Suprapubic skin (tissue), 4 donors: ENCODE measurements around the gene ARHGEF12. TPM values are rescaled to one million over a fixed set of nuclear protein-coding genes. Genes with fewer than 3 reads are reported as not detected.
A peak's percentile ranks its signal among the peaks of the same experiment; 100 is the strongest.

ENCODE experiments used
- DNase-seq, 2 donors: peaks; one replicate each; pipeline ENCODE4 v3.0.0-alpha.2; 2019; ENCODE audit warnings: low spot score in 2 of 2
- H3K27ac ChIP-seq: fragments of 200-600 bp; sonication (generic); one replicate; pipeline ENCODE4 v1.5.1; 2019
- H3K27me3 ChIP-seq: fragments of 200-600 bp; sonication (generic); one replicate; pipeline ENCODE4 v1.5.1; 2019
- H3K36me3 ChIP-seq: fragments of 200-600 bp; sonication (generic); one replicate; pipeline ENCODE4 v1.5.1; 2019
- H3K4me1 ChIP-seq: fragments of 200-600 bp; sonication (generic); one replicate; pipeline ENCODE4 v1.5.1; 2019
- H3K4me3 ChIP-seq: fragments of 200-600 bp; sonication (generic); one replicate; pipeline ENCODE4 v1.5.1; 2019; ENCODE audit warnings: mild to moderate bottlenecking
- H3K9me3 ChIP-seq: fragments of 200-600 bp; sonication (generic); one replicate; pipeline ENCODE4 v1.5.1; 2019
- EP300 ChIP-seq: sonication (generic); formaldehyde crosslinking; IDR thresholded peaks from one replicate; pipeline ENCODE4 v1.6.1; 2017; ENCODE audit warnings: antibody characterized with exemption
- POLR2A ChIP-seq, 2 donors: fragments of 450-650 bp; IDR thresholded peaks; one replicate each; pipeline ENCODE4 v1.6.1; 2017; ENCODE audit warnings: antibody characterized with exemption in 2 of 2, mild to moderate bottlenecking in 2 of 2, moderate library complexity in 2 of 2
- POLR2AphosphoS5 ChIP-seq, 3 donors: sonication (generic); formaldehyde crosslinking; IDR thresholded peaks; one replicate each; pipeline ENCODE4 v1.6.1; 2017; ENCODE audit warnings: antibody characterized with exemption in 3 of 3
- WGBS: methylation state at CpG from one replicate; pipeline ENCODE4 v1.1.5; 2018; 5-methylcytosine and 5-hydroxymethylcytosine counted together
- total RNA-seq, 4 donors: library from RNA; depleted of rRNA; stranded (reverse); fragments of >200 nt; gene quantifications; one replicate each; pipeline ENCODE4 v1.1.0, GENCODE V29; 2016
- TF ChIP-seq, protein P1 (sequence below), 2 donors: fragments of 200-600 bp in 1 of 2; fragments of 450-650 bp in 1 of 2; sonication (generic) in 1 of 2; IDR thresholded peaks; one replicate each; pipeline ENCODE4 v1.5.1; 2016 to 2019; ENCODE audit warnings: antibody characterized with exemption in 2 of 2, mild to moderate bottlenecking in 1 of 2, moderate library complexity in 1 of 2

ARHGEF12 gene
- total RNA-seq, 4 donors from 2014 or later, result 107 to 222 (median 138) TPM

DNA sequence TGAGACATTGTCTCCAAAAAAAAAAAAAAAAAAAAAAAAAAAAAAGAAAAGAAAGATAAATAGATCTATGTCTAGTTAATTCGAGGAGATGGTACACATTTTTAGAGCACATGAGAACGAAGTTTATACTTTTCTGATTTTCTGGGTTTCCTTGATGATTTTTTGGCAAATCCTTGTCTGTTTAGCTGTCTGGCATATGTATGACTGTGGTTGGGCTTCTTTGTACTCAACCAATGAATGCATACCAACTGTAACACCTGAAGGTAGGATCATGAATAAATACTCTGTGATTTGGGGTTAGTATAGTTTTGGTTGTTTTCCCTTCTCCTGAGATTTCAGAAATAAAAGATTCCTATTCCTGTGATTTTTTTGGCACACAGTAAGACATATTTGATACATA lies 63.1 kb downstream of the ARHGEF12 start:
- WGBS, result 26% methylated on average over 2 of the region's 2 CpGs
- H3K9me3 ChIP-seq, result no peaks in the 10 kb centered on the region
- peaks cover 36% of the 10 kb centered on the region for H3K4me1 ChIP-seq
- TF ChIP-seq POLR2A (IDR thresholded peaks at IDR 0.05) (no peak), POLR2AphosphoS5 (IDR thresholded peaks at IDR 0.05) (no peak), EP300 (no peak)
- TF ChIP-seq, protein P1, sequence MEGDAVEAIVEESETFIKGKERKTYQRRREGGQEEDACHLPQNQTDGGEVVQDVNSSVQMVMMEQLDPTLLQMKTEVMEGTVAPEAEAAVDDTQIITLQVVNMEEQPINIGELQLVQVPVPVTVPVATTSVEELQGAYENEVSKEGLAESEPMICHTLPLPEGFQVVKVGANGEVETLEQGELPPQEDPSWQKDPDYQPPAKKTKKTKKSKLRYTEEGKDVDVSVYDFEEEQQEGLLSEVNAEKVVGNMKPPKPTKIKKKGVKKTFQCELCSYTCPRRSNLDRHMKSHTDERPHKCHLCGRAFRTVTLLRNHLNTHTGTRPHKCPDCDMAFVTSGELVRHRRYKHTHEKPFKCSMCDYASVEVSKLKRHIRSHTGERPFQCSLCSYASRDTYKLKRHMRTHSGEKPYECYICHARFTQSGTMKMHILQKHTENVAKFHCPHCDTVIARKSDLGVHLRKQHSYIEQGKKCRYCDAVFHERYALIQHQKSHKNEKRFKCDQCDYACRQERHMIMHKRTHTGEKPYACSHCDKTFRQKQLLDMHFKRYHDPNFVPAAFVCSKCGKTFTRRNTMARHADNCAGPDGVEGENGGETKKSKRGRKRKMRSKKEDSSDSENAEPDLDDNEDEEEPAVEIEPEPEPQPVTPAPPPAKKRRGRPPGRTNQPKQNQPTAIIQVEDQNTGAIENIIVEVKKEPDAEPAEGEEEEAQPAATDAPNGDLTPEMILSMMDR (IDR thresholded peaks at IDR 0.05), result no peak
- no peak overlapping the region for H3K4me3 ChIP-seq
- no peak overlapping the region for H3K27ac ChIP-seq
- no peaks in the 10 kb centered on the region for H3K27me3 ChIP-seq
- no peak for DNase-seq
- H3K36me3 ChIP-seq, result no peaks in the 10 kb centered on the region

DNA sequence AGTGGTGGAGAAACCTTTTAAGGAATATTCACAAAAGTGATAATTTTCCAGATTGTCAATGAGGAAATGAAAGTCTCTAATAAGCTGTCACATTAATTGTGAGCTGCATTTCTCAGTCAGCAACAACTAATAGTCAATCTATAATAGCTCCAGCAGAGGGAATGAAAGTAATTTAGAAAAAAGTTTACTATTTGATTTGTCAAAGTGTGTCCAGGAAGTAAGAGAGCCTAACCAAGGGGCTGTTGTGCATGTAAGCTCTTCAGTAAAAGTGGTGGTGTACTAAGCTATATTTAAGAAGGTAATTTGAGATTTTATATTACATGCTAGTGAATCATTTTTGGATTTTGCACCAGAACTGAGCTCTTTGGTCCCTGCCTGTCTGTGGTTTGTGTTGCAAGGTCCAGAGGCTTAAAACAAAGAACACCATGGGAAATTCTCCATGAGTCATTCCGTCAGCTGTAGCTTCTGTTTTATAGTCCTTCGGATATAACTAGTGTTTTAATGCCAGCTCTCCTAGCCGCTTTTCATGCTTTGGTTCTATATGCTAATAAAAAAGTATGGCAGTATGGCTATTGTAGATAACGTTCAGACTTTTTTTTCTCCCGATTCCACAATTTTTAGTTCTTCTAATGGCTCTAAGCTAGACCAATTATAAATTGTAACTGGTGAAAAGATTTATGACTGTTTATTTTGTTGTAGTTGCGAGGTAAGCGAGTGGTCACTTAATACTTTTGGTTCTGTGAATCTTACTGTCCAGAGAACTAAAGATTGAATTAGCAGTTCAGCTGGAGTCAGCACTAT lies 64.6 kb downstream of the ARHGEF12 start:
- no peaks in the 10 kb centered on the region for H3K9me3 ChIP-seq
- H3K4me3 ChIP-seq, result peak overlapping the region; percentile 17
- H3K4me1 ChIP-seq, result peaks cover 42% of the 10 kb centered on the region
- TF ChIP-seq EP300 (no peak), POLR2AphosphoS5 (IDR thresholded peaks at IDR 0.05) (no peak), POLR2A (IDR thresholded peaks at IDR 0.05) (no peak)
- TF ChIP-seq, protein P1 (IDR thresholded peaks at IDR 0.05), result no peak
- WGBS, result 21% methylated on average over 7 of the region's 7 CpGs
- DNase-seq, result no peak
- no peaks in the 10 kb centered on the region for H3K36me3 ChIP-seq
- H3K27me3 ChIP-seq, result no peaks in the 10 kb centered on the region
- peak overlapping the region; percentile 15 for H3K27ac ChIP-seq

DNA sequence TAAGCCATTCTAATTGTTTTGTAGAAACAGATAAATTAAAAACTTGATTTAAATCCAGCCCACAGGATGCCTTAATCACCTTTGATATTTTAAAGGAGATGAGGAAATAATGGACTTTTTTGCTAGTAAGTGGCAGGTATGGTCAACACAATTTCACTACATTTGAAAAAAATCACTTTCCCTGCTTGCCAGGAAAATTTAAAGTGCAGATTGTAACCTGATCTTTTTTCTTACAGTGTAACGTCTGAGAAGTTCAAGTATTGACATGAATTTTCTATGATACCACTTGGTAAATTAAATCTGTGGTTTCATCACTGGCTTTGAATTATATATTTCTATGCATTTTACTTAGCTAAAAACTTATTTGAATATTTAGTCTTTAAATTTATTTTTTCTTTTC lies 65.3 kb downstream of the ARHGEF12 start:
- DNase-seq, result no peak
- Histone ChIP-seq H3K27me3 (no peaks in the 10 kb centered on the region), H3K4me1 (peaks cover 42% of the 10 kb centered on the region), H3K4me3 (no peak overlapping the region), H3K36me3 (no peaks in the 10 kb centered on the region), H3K9me3 (no peaks in the 10 kb centered on the region), H3K27ac (peak overlapping the region; percentile 15)
- no peak for TF ChIP-seq EP300
- TF ChIP-seq POLR2AphosphoS5 (IDR thresholded peaks at IDR 0.05), result no peak
- TF ChIP-seq, protein P1 (IDR thresholded peaks at IDR 0.05), result no peak
- no peak for TF ChIP-seq POLR2A (IDR thresholded peaks at IDR 0.05)
- WGBS, result 42% methylated on average over 1 of the region's 1 CpG

DNA sequence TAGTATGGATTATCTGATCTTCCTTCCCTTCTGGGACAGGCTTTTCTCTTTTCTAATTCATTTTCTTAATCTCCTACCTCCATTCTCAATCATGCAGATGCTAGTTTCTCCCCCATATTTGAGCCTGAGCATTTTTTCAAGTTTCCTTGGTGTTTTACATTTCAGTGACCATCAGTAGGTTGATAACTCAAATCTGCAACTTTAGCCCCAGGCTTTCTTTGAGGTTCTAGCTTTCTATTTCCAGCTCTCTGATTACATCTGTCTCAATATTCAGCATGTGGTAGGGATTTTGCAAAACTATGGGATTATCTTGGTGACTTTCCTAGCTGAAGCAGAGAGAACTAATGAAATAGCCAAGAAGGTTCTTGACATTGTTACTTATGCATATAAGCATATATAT lies 67.8 kb downstream of the ARHGEF12 start:
- H3K27me3 ChIP-seq, result no peaks in the 10 kb centered on the region
- TF ChIP-seq POLR2A (IDR thresholded peaks at IDR 0.05), result no peak
- TF ChIP-seq POLR2AphosphoS5 (IDR thresholded peaks at IDR 0.05), result no peak
- TF ChIP-seq EP300, result no peak
- TF ChIP-seq, protein P1 (IDR thresholded peaks at IDR 0.05), result no peak

GRCh38 chr11:120404495-120404894 lies 68.3 kb downstream of the ARHGEF12 start:
- WGBS, result 44% methylated on average over 6 of the region's 6 CpGs
- Histone ChIP-seq H3K4me1 (peaks cover 39% of the 10 kb centered on the region), H3K27ac (no peak overlapping the region), H3K36me3 (no peaks in the 10 kb centered on the region), H3K9me3 (no peaks in the 10 kb centered on the region), H3K27me3 (no peaks in the 10 kb centered on the region), H3K4me3 (no peak overlapping the region)
- TF ChIP-seq POLR2A (IDR thresholded peaks at IDR 0.05) (no peak), POLR2AphosphoS5 (IDR thresholded peaks at IDR 0.05) (no peak), EP300 (no peak)
- TF ChIP-seq, protein P1 (IDR thresholded peaks at IDR 0.05), result no peak
- no peak for DNase-seq

More for the DNA sequence above, 67.8 kb downstream of the ARHGEF12 start:
- H3K9me3 ChIP-seq, result no peaks in the 10 kb centered on the region
- H3K36me3 ChIP-seq, result no peaks in the 10 kb centered on the region
- no peak for DNase-seq
- no peak overlapping the region for H3K27ac ChIP-seq
- peaks cover 42% of the 10 kb centered on the region for H3K4me1 ChIP-seq
- H3K4me3 ChIP-seq, result no peak overlapping the region
